Measurements from ENCODE around the gene CABS1.

Gene CABS1

GRCh38 chr4:70313736-70314135, 21.0 kb upstream of the CABS1 start:
- TF ChIP-seq POLR2AphosphoS5 (IDR thresholded peaks at IDR 0.05; ENCODE audit: low read depth) (no peak), CTCF (IDR thresholded peaks at IDR 0.05; ENCODE audit: insufficient read depth, low read length) (no peak)
- TF ChIP-seq, protein P1, sequence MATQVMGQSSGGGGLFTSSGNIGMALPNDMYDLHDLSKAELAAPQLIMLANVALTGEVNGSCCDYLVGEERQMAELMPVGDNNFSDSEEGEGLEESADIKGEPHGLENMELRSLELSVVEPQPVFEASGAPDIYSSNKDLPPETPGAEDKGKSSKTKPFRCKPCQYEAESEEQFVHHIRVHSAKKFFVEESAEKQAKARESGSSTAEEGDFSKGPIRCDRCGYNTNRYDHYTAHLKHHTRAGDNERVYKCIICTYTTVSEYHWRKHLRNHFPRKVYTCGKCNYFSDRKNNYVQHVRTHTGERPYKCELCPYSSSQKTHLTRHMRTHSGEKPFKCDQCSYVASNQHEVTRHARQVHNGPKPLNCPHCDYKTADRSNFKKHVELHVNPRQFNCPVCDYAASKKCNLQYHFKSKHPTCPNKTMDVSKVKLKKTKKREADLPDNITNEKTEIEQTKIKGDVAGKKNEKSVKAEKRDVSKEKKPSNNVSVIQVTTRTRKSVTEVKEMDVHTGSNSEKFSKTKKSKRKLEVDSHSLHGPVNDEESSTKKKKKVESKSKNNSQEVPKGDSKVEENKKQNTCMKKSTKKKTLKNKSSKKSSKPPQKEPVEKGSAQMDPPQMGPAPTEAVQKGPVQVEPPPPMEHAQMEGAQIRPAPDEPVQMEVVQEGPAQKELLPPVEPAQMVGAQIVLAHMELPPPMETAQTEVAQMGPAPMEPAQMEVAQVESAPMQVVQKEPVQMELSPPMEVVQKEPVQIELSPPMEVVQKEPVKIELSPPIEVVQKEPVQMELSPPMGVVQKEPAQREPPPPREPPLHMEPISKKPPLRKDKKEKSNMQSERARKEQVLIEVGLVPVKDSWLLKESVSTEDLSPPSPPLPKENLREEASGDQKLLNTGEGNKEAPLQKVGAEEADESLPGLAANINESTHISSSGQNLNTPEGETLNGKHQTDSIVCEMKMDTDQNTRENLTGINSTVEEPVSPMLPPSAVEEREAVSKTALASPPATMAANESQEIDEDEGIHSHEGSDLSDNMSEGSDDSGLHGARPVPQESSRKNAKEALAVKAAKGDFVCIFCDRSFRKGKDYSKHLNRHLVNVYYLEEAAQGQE (IDR thresholded peaks at IDR 0.05; ENCODE audit: insufficient replicate concordance, low read depth) = no peak
- H3K27ac ChIP-seq (replicated peaks) = no peak overlapping the region
- no peaks in the 10 kb centered on the region for H3K27me3 ChIP-seq (ENCODE audit: insufficient read depth, poor library complexity, severe bottlenecking)
- no peak overlapping the region for H3K4me3 ChIP-seq (replicated peaks; ENCODE audit: insufficient read depth, low read length)
- DNase-seq (ENCODE audit: low read depth in 1 of 2, low spot score in 1 of 2) = no peak

GRCh38 chr4:70315928-70316327, 18.9 kb upstream of the CABS1 start:
- Histone ChIP-seq H3K27me3 (ENCODE audit: insufficient read depth, poor library complexity, severe bottlenecking) (no peaks in the 10 kb centered on the region), H3K4me3 (replicated peaks; ENCODE audit: insufficient read depth, low read length) (no peak overlapping the region), H3K27ac (replicated peaks) (no peak overlapping the region)
- DNase-seq (ENCODE audit: low read depth in 1 of 2, low spot score in 1 of 2) = no peak
- no peak for TF ChIP-seq POLR2AphosphoS5 (IDR thresholded peaks at IDR 0.05; ENCODE audit: low read depth)
- no peak for TF ChIP-seq CTCF (IDR thresholded peaks at IDR 0.05; ENCODE audit: insufficient read depth, low read length)
- no peak for TF ChIP-seq GABPA (IDR thresholded peaks at IDR 0.05; ENCODE audit: low read depth)
- TF ChIP-seq SPI1 (IDR thresholded peaks at IDR 0.05; ENCODE audit: borderline replicate concordance, low read depth) = no peak
- TF ChIP-seq, protein P1 (IDR thresholded peaks at IDR 0.05; ENCODE audit: insufficient replicate concordance, low read depth) = no peak

GRCh38 chr4:70326052-70326451, 8.7 kb upstream of the CABS1 start:
- Histone ChIP-seq H3K27ac (replicated peaks) (no peak overlapping the region), H3K4me3 (replicated peaks; ENCODE audit: insufficient read depth, low read length) (no peak overlapping the region), H3K27me3 (ENCODE audit: insufficient read depth, poor library complexity, severe bottlenecking) (no peaks in the 10 kb centered on the region)
- no peak for TF ChIP-seq POLR2AphosphoS5 (IDR thresholded peaks at IDR 0.05; ENCODE audit: low read depth)
- no peak for TF ChIP-seq CTCF (IDR thresholded peaks at IDR 0.05; ENCODE audit: insufficient read depth, low read length)
- TF ChIP-seq GABPA (IDR thresholded peaks at IDR 0.05; ENCODE audit: low read depth) = no peak
- TF ChIP-seq SPI1 (IDR thresholded peaks at IDR 0.05; ENCODE audit: borderline replicate concordance, low read depth) = no peak
- TF ChIP-seq, protein P1 (IDR thresholded peaks at IDR 0.05; ENCODE audit: insufficient replicate concordance, low read depth) = no peak
- DNase-seq (ENCODE audit: low read depth in 1 of 2, low spot score in 1 of 2) = no peak
